HG03095 (cell line): ENCODE results near the gene RFC2.
"Not testable (repeated sequence)": the region's sequence is repeated elsewhere in the genome, so short reads cannot be mapped to it uniquely, and the experiment has no call there.

Source experiments
- ATAC-seq: cut with Tn5 transposase; IDR thresholded peaks from one replicate; pipeline ENCODE4 v1.9.1; 2021; ENCODE audit warnings: moderate library complexity; ENCODE audit not compliant: unreplicated experiment

Gene RFC2

GRCh38 chr7:74252893-74253292 is 1.3 kb downstream of the RFC2 start:
- ATAC-seq, result no peak

- ATAC-seq, result not testable (repeated sequence)
Measured at GRCh38 chr7:74249058-74249457, 5.1 kb downstream of the RFC2 start.

- no peak for ATAC-seq
Measured at GRCh38 chr7:74248156-74248555, 6.0 kb downstream of the RFC2 start.

DNA sequence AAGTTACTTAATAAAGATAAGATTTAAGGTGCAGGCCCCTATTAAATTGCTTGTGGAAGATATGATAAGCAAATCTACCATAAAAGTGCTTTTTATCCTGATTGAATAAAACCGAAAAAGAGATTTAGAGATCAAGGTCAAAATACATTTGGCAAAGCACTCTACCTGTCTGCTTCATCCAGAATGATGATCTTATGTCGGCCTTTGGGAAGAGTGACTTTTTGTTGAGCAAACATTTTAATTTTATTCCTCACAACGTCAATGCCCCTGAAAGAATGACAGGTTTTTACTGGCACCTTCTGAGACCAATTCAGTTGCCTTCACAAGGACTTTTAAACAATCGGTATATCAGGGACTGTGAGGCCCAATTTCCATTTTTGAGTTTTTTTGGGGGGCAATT is 7.7 kb downstream of the RFC2 start:
- ATAC-seq, result no peak

- ATAC-seq, result no peak
Measured at GRCh38 chr7:74242122-74242443, 12.1 kb downstream of the RFC2 start.

GRCh38 chr7:74240482-74240881 is 13.7 kb downstream of the RFC2 start:
- no peak for ATAC-seq

DNA sequence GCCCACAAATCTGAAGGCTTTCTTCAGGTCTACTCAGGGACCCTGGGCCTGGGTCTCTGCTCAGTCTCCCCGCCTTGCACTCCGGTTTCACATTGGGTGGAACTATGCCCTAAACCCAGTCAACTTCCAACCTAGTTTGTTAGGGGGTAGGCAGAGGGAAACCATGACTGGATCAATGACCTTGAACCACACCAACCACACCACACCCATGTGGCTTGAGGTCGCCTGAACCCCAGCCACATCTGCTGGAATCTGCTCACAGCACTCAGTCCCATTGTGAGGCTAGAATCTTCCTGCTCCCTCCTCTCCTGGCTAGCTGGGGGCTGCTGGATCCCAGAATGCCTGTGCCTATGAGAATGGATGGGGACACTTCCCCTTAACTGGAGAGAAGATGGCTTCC is 17.9 kb downstream of the RFC2 start:
- ATAC-seq, result no peak

DNA sequence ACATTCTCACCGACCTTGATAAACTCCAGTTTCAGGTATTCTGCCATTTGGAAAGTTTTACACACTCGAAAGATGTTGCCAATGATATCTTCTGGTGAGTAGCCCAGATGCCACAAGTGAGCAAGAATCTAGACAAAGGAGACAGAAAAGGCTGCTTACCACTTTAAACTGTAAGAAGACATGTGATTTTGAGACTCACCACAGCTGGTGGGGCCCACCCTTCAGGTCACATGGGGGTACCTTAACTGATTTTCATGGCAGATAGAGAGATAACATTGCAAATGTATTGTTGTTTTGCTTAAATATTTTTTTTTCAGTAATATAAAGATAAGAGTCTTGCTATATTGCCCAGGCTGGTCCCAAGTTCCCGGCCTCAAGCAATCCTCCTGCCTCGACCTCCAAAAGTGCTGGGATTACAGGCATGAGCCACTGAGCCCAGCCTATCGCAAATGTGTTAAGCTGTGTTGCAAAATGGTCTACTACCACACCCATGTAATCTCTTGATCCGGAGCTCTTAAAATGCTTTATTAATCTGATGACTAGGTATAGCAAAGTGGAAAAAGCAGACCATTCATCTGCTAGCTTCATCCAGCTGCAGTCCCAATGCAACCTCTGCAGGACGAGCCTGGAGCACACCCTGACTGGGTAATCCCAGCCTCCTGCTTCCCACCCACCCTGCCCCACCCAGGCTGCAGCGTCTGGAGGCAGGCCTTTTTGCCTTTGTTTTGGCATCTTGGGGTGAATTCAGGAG is 18.5 kb downstream of the RFC2 start:
- no peak for ATAC-seq

DNA sequence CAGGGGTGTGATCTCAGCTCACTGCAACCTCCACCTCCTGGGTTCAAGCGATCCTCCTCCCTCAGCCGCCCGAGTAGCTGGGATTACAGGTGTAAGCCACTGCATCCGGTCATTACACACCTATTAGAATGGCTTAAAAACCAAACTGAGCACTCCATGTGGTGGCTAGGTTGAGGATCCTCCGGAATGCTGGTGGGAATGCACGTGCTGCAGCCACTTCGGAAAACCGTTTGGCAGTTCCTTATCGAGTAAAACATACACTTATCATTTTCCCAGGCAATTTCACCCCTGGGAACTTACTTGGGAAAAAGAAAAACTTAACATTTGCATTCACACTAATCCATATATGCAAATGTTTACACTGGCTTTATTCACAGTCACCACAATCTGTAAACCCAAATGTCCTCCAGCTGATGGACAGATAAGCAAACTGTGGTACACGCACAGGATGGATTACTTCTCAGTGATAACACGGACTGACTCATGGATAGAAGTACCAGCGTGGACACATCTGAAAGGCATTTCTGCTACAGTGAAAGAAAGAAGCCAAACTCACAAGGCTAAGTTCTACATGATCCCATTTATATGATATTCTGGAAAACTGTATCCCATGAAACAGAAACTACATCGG is 20.4 kb downstream of the RFC2 start:
- no peak for ATAC-seq

GRCh38 chr7:74231232-74231590 is 23.0 kb downstream of the RFC2 start:
- peak; percentile 65 for ATAC-seq

- peak; percentile 18 for ATAC-seq
Measured at GRCh38 chr7:74230446-74231231, 23.6 kb downstream of the RFC2 start.

GRCh38 chr7:74228951-74229900 is 25.0 kb downstream of the RFC2 start:
- ATAC-seq, result no peak

- ATAC-seq, result no peak
Measured at GRCh38 chr7:74226633-74227032, 27.6 kb downstream of the RFC2 start.

GRCh38 chr7:74225400-74225799 is 28.8 kb downstream of the RFC2 start:
- ATAC-seq, result no peak

GRCh38 chr7:74224907-74225306 is 29.3 kb downstream of the RFC2 start:
- ATAC-seq, result not testable (repeated sequence)

DNA sequence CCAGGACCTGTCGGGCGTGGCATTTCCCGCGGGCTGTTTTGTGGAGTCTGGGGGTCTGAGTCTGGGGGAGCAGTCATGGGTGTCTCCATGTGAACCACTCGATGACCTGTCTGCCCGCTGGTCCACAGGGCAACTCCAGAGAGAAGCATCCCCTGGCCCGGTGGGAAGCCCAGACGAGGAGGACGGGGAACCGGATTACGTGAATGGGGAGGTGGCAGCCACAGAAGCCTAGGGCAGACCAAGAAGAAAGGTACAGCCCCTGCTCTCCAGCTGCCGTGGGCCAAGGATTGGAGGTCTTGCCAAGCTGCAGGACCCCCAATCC is 29.7 kb downstream of the RFC2 start:
- no peak for ATAC-seq

GRCh38 chr7:74223711-74224510 is 30.3 kb downstream of the RFC2 start:
- no peak for ATAC-seq

DNA sequence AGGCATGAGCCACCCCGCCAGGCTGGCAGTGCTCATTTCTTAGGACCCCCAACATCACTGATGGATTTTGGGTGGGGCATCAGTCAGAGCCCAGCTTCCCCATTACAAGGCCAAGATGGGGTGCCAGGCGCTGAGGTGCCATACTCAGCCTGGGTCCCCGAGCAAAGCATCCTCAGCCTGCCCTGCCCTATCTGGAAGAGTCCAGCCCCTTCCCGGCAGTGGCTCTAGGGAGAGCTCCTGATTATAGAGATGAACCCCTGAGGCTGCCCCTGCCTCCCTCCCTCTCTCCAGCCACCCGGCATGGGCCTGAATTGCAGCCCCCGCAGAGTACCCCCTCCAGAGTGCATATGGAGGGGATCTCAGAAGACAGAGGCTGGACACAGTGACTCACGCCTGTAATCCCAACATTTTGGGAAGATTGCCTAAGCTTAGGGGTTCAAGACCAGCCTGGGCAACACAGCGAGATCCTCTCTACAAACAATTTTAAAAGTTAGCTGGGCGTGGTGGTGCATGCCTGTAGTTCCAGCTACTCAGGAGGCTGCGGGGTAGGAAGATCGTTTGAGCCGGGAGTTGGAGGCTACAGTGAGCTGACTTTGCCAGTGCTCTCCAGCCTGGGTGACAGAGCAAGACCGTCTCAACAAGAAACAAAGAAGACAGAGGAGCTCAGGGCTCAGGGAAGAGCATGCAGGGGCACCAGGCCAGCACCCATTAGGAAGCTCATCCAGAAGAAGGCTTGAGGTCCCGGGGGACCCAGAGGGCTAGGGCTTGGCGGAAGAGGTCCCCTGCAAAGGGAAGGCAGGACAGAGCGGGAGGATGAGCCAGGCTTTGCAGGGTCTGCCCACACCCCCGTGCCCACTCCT is 31.1 kb downstream of the RFC2 start:
- ATAC-seq, result no peak

DNA sequence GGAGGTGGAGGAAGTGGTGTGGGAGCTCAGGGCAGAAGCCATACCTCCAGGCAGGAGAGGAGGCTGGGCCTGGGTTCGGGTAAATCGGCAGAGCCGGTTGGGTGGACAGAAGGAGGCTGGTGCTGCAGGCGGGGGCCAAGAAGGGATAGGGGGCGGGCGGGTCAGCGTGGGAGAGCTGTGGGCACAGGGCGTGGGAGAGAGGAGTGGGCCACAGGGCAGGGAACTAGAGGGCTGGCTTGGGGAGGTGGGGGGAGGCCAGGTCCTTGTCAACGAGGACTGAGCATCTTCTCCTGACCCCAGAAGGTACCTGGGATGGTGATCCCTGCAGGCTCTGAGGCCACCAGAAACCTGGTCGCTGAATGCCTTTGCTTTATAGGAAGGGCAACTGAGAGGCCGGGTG is 32.5 kb downstream of the RFC2 start:
- no peak for ATAC-seq
